ENCODE measurements around the gene NOMO2. TPM values are rescaled to one million over a fixed set of nuclear protein-coding genes. Genes with fewer than 3 reads are reported as not detected.
"Not testable (repeated sequence)": the region's sequence is repeated elsewhere in the genome, so short reads cannot be mapped to it uniquely, and the experiment has no call there.

Gene NOMO2
- total RNA-seq, 1 donor from 2014 or later, result 98.6 TPM

GRCh38 chr16:18575298-18575917, 13.5 kb upstream of the NOMO2 start:
- DNase-seq (ENCODE audit: low read depth in 2 of 2), result not testable (repeated sequence)

DNA sequence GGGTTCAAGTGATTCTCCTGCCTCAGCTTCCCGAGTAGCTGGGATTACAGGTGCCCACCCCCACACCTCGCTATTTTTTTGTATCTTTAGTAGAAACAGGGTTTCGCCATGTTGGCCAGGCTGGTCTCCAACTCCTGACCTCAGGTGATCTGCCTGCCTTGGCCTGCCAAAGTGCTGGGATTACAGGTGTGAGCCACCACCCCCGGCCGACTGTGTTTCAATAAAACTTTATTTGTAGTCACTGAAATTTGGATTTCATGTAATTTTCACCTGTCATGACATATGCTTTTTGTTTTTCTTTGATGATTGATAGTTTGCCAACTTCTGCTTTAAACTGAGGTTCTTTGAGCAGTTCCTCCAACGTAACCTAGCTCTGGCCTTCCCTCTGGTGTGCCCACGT, 12.0 kb upstream of the NOMO2 start:
- not testable (repeated sequence) for DNase-seq (ENCODE audit: low read depth in 2 of 2)

GRCh38 chr16:18572973-18573372, 11.1 kb upstream of the NOMO2 start:
- not testable (repeated sequence) for DNase-seq (ENCODE audit: low read depth in 2 of 2)

GRCh38 chr16:18571307-18571850, 9.5 kb upstream of the NOMO2 start:
- not testable (repeated sequence) for DNase-seq (ENCODE audit: low read depth in 2 of 2)

DNA sequence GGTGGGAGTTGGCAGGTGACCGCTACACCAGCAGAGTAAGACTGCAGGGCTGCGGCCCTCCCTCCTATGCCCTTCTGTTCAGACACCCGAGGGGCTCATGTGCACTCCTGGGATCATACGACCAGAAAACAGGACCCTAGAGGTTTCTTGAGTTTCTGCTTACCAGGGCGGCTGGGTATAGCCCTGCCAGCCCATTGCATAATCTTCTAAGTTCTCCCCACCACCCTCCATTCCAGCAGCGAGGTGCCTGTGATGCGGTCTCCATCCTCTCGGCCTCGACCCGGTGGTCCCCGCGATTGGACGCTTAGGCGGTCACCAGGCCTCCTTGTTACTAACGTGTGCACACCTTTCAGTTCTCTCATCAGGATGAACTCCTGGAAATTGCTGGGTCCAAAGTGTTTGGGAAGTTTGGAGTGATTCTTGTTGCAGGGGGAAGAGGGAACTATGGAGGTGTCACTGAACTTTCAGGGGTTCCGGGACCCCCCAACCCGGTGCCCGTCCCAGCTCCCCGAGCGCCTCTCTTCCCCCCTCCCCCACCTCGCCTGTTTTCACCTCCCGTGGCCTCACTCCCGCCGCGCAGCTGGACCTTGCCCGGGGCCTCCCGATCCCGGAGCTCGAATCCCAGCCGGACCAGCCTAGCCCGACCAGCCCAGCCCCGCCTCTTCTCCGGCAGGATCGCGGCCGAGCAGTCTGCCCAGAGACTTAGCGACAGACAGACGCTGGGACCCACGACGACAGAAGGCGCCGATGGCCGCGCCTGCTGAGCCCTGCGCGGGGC, 8.8 kb upstream of the NOMO2 start:
- DNase-seq (ENCODE audit: low read depth in 2 of 2), result not testable (repeated sequence)

DNA sequence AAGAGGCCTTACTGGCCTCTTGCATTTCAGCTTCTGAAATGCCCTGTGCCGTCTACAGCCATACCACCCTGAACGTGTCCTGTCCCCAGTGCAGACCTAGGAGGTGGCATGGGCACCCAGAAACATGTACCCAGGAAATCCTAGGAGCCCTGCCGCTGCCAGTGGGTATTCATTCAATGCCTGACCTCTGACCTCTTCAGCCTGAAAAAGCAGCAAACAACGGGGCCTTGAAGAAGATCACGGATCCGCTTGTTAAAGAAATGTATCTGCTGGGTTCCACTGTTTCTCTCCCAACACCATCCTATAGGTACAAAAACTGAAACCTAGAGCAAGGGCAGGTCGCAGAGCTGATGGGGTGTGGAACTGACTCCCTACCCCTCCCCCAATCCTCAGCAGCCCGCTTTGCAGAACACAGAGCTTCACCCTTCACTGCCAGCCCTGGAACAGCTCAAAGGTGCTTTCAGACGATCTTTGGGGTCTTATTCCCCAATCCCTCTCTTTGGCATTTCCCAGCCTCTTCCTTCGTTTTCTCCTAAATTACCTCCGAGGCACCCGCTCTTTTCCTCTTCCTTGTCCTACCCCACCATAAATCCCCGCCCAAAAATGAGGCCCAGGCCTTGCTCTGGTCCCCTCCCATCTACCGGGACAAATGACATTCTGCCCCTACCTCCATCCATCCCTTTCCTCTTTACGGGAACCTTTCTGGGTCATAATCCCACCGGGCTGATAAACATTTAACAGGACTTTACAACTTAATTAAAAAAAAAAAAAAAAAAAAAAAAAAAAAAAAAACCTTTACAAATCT, 1.3 kb downstream of the NOMO2 start:
- not testable (repeated sequence) for DNase-seq (ENCODE audit: low read depth in 2 of 2)

DNA sequence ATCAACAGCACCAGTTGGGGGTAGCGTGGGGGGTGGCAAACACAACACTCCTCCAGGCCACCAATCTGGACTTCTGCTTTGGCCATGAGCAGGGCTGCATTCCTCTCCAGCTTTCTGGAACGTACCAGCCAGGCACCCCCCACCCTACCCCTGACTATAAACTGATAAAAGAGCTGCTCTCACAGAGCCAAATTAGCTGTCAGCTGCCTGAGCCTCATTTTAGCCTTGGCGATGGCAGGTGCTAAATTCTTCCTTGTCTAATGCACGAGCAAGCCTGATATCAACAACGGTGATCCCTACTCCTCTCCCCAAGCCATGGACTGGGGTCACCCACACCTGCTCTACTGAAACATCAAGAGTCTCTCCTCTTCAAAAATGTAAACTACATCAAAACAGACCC, 8.2 kb downstream of the NOMO2 start:
- DNase-seq (ENCODE audit: low read depth in 2 of 2), result not testable (repeated sequence)

- DNase-seq (ENCODE audit: low read depth in 2 of 2), result not testable (repeated sequence)
Measured at GRCh38 chr16:18547382-18547781, 14.5 kb downstream of the NOMO2 start.

DNA sequence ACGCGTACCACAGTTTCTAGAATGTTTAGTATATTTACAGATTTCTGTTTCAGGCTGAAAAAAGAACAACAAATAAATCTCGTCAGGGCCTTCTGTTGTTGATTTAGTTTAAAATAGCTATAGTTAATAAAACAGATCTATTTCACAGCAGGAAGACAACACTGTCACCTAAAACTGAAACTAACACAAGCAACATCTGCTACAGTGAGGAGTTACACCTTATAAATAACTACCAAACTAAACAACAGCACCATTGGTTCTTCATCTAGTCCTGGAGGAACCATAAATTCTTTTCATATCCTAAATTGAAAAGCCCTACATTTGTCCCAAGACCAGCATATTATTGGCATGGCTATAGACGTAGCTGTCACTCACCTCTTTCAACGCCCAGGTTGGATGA, 15.0 kb downstream of the NOMO2 start:
- DNase-seq (ENCODE audit: low read depth in 2 of 2), result not testable (repeated sequence)

DNA sequence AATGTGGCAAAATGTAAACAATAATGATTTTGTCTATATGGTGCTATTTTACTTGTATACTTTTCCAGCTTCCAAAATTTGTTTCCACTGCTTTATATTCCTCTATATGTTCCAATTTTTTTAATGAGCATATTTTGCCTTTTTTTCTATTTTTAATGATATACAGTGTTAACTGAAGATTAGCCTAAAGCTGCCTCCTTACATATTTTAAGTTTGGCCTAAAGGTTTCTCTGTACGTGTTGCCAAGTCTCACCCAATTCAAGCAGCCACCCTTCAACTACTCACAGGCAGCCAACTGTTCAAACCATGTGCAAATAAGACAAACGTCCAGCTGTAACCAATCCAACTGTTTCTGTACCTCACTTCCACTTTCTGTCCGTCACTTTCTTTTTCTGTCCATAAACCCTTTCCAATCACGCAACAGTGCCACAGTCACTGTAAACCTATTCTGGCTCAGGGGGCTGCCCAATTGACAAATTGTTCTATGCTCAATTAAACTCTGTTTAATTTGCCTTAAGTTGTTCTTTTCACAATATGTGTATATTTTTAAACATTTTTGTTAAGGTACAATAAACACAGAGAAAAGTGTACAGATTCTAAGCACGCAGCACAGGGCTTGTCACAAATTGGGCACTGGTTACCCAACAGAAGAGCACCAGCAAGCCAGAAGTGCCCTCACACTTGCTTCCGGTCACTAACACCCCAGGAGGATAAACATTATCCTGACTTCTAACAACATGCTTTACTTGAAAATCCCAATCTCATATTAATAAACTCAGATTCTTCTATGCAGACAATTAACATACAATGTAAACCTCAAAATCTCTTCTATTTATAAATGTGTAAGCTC, 17.4 kb downstream of the NOMO2 start:
- DNase-seq (ENCODE audit: low read depth in 2 of 2), result not testable (repeated sequence)

GRCh38 chr16:18541912-18542311, 20.0 kb downstream of the NOMO2 start:
- not testable (repeated sequence) for DNase-seq (ENCODE audit: low read depth in 2 of 2)

GRCh38 chr16:18537004-18537403, 24.9 kb downstream of the NOMO2 start:
- not testable (repeated sequence) for DNase-seq (ENCODE audit: low read depth in 2 of 2)

- not testable (repeated sequence) for DNase-seq (ENCODE audit: low read depth in 2 of 2)
Measured at GRCh38 chr16:18535519-18536168, 26.3 kb downstream of the NOMO2 start.

- not testable (repeated sequence) for DNase-seq (ENCODE audit: low read depth in 2 of 2)
Measured at GRCh38 chr16:18534308-18534707, 27.6 kb downstream of the NOMO2 start.

DNA sequence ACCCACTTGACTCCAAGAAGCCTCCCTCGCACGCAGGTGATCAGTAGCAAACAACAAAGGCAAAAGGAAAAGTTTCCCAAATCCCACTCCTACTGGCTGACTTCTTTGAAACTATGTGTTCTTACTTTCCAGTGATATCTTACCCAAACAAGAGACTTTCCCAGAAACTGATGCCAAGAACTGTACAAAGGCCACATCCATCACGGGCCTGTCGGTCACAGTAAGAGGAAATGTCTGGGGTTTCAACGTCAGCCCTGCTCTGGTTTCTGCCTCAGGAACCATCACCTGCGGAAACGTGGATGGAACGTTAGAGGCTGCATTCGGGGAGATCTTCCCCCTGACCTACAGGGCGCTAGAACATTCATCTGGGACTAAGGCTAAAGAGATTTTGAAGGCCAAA, 30.6 kb downstream of the NOMO2 start:
- DNase-seq (ENCODE audit: low read depth in 2 of 2), result not testable (repeated sequence)

DNA sequence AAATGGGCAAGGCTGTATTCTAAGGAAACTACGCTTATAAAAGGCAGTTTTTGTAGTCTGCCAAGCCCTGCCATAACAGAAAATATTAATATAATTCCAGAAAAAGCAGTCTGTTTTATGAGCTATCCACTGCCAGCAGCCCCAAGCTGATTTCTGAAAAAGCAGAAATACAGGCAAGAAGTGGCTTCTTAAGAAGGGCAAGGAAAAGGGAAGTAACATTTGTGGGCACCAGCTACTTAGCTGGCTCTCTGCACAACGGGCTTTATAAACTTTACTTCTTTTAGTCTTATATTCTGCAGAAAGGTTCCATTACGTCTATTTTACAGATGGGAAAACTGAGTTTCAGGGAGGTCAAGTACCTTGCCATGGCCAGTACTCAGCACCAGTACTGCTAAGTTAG, 31.6 kb downstream of the NOMO2 start:
- DNase-seq (ENCODE audit: low read depth in 2 of 2), result not testable (repeated sequence)

DNA sequence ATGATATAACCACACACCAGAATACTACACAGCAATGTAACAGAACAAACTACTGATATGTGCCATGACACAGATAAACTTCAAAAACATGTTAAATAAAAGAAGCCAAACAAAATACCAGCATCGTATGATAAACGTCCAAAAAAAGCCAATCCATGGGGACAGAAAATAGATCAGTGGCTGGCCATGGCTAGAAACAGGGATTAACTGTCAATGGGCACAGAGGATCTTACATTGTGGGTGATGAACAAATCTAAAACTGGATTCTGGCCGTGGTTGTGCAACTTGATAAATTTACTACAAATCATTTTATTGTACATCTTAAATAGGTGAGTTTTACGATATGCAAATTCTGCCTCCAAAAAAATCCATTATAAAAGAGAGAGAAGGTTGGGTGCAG, 35.4 kb downstream of the NOMO2 start:
- DNase-seq (ENCODE audit: low read depth in 2 of 2), result not testable (repeated sequence)

DNA sequence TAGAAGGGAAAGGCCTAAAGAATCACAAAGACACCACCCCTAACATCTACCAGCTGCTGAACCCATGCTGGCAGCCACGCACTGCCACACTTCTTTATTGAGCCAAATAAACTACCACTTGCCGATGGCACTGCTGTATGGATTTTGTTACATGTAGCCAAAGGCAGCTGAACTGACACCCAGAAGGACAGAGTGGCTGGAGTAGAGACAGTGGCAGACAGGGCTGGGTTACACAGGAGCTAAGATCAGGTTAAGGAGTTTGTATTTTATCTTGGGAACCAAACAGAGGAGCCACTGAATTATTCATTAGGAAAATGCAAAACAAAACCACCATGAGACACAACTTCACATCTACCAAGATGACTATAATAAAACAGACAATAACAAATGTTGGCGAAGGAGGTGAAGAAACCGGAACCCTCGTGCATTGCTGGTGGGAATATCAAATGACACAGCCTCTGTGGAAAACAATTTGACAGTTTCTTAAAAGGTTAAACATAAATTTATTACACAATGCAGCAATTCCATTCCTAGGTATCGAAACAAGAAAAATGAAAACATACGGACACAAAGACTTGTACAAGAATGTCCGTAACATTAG, 35.9 kb downstream of the NOMO2 start:
- DNase-seq (ENCODE audit: low read depth in 2 of 2), result not testable (repeated sequence)

GRCh38 chr16:18522637-18523036, 39.3 kb downstream of the NOMO2 start:
- not testable (repeated sequence) for DNase-seq (ENCODE audit: low read depth in 2 of 2)
